SU-DHL-6 (cell line): Measurements from ENCODE around the gene MYLK.

Experiments
- EZH2phosphoT487 ChIP-seq: fragments of 200-600 bp; sonication (generic), shearing (Covaris generic); conservative IDR thresholded peaks from 2 replicates; pipeline ENCODE4 v1.6.1; 2018; ENCODE audit warnings: mild to moderate bottlenecking, antibody characterized with exemption, low read length, moderate library complexity, mixed read lengths
- TF ChIP-seq, protein P1 (sequence below): fragments of 200-600 bp; sonication (generic); IDR thresholded peaks from one replicate; pipeline ENCODE4 v1.5.1; 2017; ENCODE audit warnings: antibody characterized with exemption, mild to moderate bottlenecking, low read length, moderate library complexity; ENCODE audit not compliant: insufficient read depth, poor library complexity, severe bottlenecking

DNA sequence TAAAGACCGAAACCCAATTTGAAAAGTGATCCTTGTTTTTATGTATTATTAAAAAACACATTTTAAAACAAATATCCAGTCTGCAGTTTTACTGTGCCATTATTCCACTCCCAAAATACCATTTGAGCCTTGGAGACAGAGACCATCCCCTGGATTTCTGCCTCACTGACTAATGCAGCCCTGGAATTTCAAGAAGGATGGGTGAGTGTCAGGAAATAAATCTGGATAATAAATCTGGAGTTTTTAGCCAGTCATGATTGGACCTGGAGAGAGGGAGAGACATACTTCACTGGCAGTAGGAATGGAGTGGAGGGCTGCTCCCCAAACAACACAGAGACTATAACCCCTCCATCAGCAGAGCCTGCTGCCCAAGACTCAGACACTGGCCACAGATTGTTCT, 123.3 kb downstream of the MYLK start:
- TF ChIP-seq, protein P1, sequence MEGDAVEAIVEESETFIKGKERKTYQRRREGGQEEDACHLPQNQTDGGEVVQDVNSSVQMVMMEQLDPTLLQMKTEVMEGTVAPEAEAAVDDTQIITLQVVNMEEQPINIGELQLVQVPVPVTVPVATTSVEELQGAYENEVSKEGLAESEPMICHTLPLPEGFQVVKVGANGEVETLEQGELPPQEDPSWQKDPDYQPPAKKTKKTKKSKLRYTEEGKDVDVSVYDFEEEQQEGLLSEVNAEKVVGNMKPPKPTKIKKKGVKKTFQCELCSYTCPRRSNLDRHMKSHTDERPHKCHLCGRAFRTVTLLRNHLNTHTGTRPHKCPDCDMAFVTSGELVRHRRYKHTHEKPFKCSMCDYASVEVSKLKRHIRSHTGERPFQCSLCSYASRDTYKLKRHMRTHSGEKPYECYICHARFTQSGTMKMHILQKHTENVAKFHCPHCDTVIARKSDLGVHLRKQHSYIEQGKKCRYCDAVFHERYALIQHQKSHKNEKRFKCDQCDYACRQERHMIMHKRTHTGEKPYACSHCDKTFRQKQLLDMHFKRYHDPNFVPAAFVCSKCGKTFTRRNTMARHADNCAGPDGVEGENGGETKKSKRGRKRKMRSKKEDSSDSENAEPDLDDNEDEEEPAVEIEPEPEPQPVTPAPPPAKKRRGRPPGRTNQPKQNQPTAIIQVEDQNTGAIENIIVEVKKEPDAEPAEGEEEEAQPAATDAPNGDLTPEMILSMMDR, result no peak
- no peak for TF ChIP-seq EZH2phosphoT487
